Keratinocyte (primary cell): ENCODE measurements around the gene PAX7.

Source experiments
- CTCF ChIP-seq, 3 experiments: IDR thresholded peaks in 1 of 3; conservative IDR thresholded peaks in 1 of 3; optimal IDR thresholded peaks in 1 of 3; 2 replicates in 2 of 3; 3 replicates in 1 of 3; pipeline versions ENCODE3 to v1.5.1; 2011; ENCODE audit warnings: low read length in 3 of 3, mild to moderate bottlenecking in 3 of 3, moderate library complexity in 2 of 3, control low read depth in 1 of 3, inconsistent platforms in 1 of 3; ENCODE audit not compliant: insufficient read depth in 2 of 3; ENCODE audit errors: extremely low read depth in 1 of 3
- EZH2 ChIP-seq: IDR thresholded peaks from one replicate; pipeline ENCODE4 v1.6.1; 2012; ENCODE audit warnings: inconsistent platforms, mild to moderate bottlenecking, low read length, moderate library complexity

- no peak for TF ChIP-seq CTCF (optimal IDR thresholded peaks at IDR 0.05 in 1 of 3, IDR thresholded peaks at IDR 0.05 in 1 of 3, conservative IDR thresholded peaks at IDR 0.05 in 1 of 3; ENCODE audit: extremely low read depth in 1 of 3, insufficient read depth in 2 of 3, low read length in 3 of 3)
- peak; percentile 48 for TF ChIP-seq EZH2
These were observed 4.5 kb downstream of the PAX7 start for GRCh38 chr1:18635070-18635577.
